ENCODE data around the gene FHL1.

The FHL1 gene

GRCh38 chrX:136156560-136157117 lies 9.3 kb downstream of the FHL1 start:
- H3K4me1 ChIP-seq, result peaks cover 14% of the 10 kb centered on the region
- no peaks in the 10 kb centered on the region for H3K36me3 ChIP-seq (ENCODE audit: control insufficient read depth, insufficient read depth, low read length)
- H3K4me2 ChIP-seq (ENCODE audit: low read length), result no peak overlapping the region
- H2AFZ ChIP-seq, result no peak overlapping the region
- no peak overlapping the region for H3K9ac ChIP-seq
- H3K9me3 ChIP-seq (ENCODE audit: control insufficient read depth, low read length), result no peaks in the 10 kb centered on the region
- H3K27me3 ChIP-seq (ENCODE audit: control insufficient read depth, insufficient read depth, low read length), result no peaks in the 10 kb centered on the region
- no peak overlapping the region for H3K4me3 ChIP-seq (ENCODE audit: low read depth, low read length)
- peak overlapping the region; percentile 57 for H3K27ac ChIP-seq
- TF ChIP-seq CTCF (IDR thresholded peaks at IDR 0.05), result no peak
- peaks cover 17% of the 10 kb centered on the region for H3K79me2 ChIP-seq

GRCh38 chrX:136157187-136157586 lies 9.9 kb downstream of the FHL1 start:
- Histone ChIP-seq H3K9me3 (ENCODE audit: control insufficient read depth, low read length) (no peaks in the 10 kb centered on the region), H3K4me1 (peaks cover 14% of the 10 kb centered on the region), H3K4me2 (ENCODE audit: low read length) (no peak overlapping the region), H3K27ac (peak overlapping the region; percentile 57), H3K79me2 (peaks cover 12% of the 10 kb centered on the region), H3K27me3 (ENCODE audit: control insufficient read depth, insufficient read depth, low read length) (no peaks in the 10 kb centered on the region), H3K36me3 (ENCODE audit: control insufficient read depth, insufficient read depth, low read length) (no peaks in the 10 kb centered on the region), H3K4me3 (ENCODE audit: low read depth, low read length) (no peak overlapping the region), H3K9ac (no peak overlapping the region), H2AFZ (no peak overlapping the region)
- TF ChIP-seq CTCF (IDR thresholded peaks at IDR 0.05), result no peak

- Histone ChIP-seq H3K9ac (no peak overlapping the region), H3K36me3 (ENCODE audit: control insufficient read depth, insufficient read depth, low read length) (no peaks in the 10 kb centered on the region), H3K4me3 (ENCODE audit: low read depth, low read length) (no peak overlapping the region), H2AFZ (no peak overlapping the region), H3K4me1 (peaks cover 17% of the 10 kb centered on the region), H3K4me2 (ENCODE audit: low read length) (no peak overlapping the region), H3K27me3 (ENCODE audit: control insufficient read depth, insufficient read depth, low read length) (no peaks in the 10 kb centered on the region), H3K9me3 (ENCODE audit: control insufficient read depth, low read length) (no peaks in the 10 kb centered on the region), H3K79me2 (peaks cover 22% of the 10 kb centered on the region), H3K27ac (peak overlapping the region; percentile 54)
- TF ChIP-seq CTCF (IDR thresholded peaks at IDR 0.05), result no peak
Measured at GRCh38 chrX:136158685-136159084, 11.4 kb downstream of the FHL1 start.

- Histone ChIP-seq H3K79me2 (peaks cover 21% of the 10 kb centered on the region), H2AFZ (no peak overlapping the region), H3K4me1 (peaks cover 14% of the 10 kb centered on the region), H3K27me3 (ENCODE audit: control insufficient read depth, insufficient read depth, low read length) (no peaks in the 10 kb centered on the region), H3K4me2 (ENCODE audit: low read length) (no peak overlapping the region), H3K36me3 (ENCODE audit: control insufficient read depth, insufficient read depth, low read length) (no peaks in the 10 kb centered on the region), H3K9ac (no peak overlapping the region), H3K27ac (peak overlapping the region; percentile 20), H3K9me3 (ENCODE audit: control insufficient read depth, low read length) (no peaks in the 10 kb centered on the region), H3K4me3 (ENCODE audit: low read depth, low read length) (no peak overlapping the region)
- no peak for TF ChIP-seq CTCF (IDR thresholded peaks at IDR 0.05)
Measured at GRCh38 chrX:136159611-136160025, 12.3 kb downstream of the FHL1 start.

All from parathyroid adenoma (tissue), 2 donors.